NCI-H1417 (cell line): Measurements from ENCODE around the gene LMAN1.
A peak's percentile ranks its signal among the peaks of the same experiment; 100 is the strongest.

ENCODE experiments used
- DNase-seq, 3 experiments: peaks; one replicate each; lab custom pipeline; 2025; lab: John Stamatoyannopoulos, UW

Gene LMAN1

GRCh38 chr18:59305295-59305694 lies 53.8 kb downstream of the LMAN1 start:
- DNase-seq, result no peak

GRCh38 chr18:59303656-59304195 lies 55.3 kb downstream of the LMAN1 start:
- peak in 2 of 3 experiments; percentile 77 to 86 for DNase-seq

GRCh38 chr18:59303006-59303405 lies 56.1 kb downstream of the LMAN1 start:
- DNase-seq, result no peak

- no peak for DNase-seq
Measured at GRCh38 chr18:59301929-59302328, 57.1 kb downstream of the LMAN1 start.

GRCh38 chr18:59300676-59301285 lies 58.3 kb downstream of the LMAN1 start:
- DNase-seq, result no peak

- no peak for DNase-seq
Measured at GRCh38 chr18:59298871-59299270, 60.2 kb downstream of the LMAN1 start.

- no peak for DNase-seq
Measured at GRCh38 chr18:59293317-59293716, 65.7 kb downstream of the LMAN1 start.

GRCh38 chr18:59286341-59286740 lies 72.7 kb downstream of the LMAN1 start:
- DNase-seq, result no peak

- no peak for DNase-seq
Measured at GRCh38 chr18:59282341-59282740, 76.7 kb downstream of the LMAN1 start.

- DNase-seq, result no peak
Measured at GRCh38 chr18:59279722-59280121, 79.3 kb downstream of the LMAN1 start.

- no peak for DNase-seq
Measured at GRCh38 chr18:59279193-59279592, 79.9 kb downstream of the LMAN1 start.

- DNase-seq, result no peak
Measured at GRCh38 chr18:59278793-59279192, 80.3 kb downstream of the LMAN1 start.
